Suppressor macrophage treated with lipopolysaccharide for 4 hours (primary cell): ENCODE data around the gene DLX2.
A peak's percentile ranks its signal among the peaks of the same experiment; 100 is the strongest.

Experiments
- DNase-seq: peaks from one replicate; pipeline ENCODE4 v3.0.0-alpha.2; 2020

The DLX2 gene

DNA sequence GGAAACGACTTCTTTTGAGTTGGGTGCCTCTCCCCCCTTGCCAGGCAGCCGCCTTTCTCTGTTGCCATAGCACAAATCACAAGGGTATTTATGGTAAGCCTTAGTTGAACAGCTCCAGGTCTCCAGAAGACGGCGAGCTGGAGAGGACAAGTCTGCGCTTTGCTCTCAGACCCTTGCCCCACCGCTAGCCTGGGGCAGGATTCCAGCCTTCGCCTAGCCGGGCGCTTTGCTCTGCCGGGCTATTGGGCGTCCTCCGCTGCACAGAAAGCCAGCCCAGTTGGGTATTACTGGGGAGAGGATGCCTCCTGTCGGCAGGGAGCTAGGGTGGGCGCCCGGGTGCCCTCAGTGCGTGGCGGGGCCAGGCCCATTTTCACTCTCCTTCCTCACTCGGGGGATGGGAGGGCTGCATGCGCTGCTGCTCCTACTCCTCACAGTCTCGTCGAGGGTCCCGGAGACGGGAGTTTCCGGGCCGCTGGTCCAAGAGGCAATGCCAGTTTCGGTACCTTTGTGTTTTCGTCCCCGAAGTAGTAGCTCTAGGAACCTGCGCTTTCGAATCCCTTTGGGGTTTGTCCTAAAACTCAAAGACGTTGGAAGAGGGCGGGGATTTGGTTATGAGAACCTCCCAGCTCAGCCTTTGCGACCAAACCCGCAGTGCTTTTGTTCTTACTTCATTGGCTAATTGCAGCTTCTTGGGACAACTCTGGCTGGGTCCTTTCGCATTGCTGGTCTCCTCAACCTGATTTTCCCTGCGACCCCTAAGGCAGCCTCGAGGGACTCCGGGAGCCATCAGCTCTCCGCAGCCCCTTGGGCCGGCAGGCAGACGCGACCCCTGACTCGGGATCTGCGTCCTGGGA, 3.6 kb upstream of the DLX2 start:
- DNase-seq: peak; percentile 56

DNA sequence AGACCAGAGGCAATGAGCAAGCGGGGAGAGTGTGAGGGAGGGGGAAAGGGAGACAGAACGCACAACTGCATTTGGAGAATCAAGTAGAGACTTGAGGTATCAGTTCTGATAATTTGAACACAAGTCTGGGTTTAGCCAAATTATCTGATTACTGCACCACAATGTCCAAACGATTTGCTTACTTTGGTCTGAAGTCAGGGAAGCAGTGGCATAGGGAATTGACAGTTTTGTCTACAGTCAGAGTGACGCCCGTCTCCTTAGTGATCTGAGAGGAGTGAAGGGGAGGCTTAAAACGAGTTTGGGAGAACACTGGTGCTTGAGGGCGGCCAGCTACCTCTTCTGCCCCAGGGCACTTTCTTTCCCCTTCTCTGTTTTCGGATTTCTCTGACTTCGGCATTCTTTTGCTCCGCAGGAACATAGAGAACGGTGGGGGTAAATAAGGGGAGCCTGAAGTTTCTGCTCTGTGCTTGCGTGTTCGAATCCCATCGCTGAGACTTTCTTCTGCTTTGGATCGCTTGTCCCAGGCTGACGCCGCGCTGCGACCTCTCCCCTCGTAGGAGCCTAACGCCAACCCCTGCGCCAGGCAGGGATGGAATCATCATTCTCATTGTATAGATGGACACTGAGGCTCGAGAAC, 2.9 kb upstream of the DLX2 start:
- no peak for DNase-seq

DNA sequence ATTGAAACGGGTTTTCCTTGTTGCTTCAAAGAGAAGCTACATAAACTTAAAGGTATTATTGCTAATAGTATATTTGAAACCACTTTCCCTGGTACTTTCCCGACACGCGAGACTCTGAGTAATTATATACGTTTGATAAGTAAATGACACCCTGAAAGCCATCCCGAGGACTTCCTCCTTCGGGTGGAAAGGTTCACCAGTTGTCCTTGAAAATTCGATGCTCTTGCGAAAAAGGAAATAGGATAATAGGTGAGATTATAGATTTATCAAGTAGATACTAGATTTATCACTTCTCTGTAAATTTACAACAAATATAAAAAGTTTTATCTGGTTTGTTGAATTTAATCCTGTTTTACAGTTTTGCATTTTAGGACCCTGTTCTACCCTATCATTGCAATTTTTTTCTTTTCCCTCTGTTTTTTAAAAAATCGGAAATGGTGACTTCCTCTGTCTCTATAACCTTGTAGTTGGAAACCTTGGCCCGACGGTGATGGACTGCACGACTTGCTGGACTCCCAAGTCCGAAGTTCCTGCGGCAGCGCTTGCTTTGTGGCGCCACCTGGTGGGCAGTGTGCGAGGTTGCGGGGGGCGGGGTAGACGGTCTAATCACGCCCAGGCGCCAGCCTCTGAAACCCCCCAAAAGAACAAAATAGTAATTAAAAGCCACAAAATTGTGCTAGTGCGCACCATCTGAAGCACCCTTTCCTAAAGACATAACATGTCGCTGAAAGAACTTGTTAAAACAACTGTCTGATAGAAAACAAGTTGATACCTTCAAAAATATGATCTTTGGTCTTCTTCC, 972 bp upstream of the DLX2 start:
- DNase-seq: peak; percentile 91

DNA sequence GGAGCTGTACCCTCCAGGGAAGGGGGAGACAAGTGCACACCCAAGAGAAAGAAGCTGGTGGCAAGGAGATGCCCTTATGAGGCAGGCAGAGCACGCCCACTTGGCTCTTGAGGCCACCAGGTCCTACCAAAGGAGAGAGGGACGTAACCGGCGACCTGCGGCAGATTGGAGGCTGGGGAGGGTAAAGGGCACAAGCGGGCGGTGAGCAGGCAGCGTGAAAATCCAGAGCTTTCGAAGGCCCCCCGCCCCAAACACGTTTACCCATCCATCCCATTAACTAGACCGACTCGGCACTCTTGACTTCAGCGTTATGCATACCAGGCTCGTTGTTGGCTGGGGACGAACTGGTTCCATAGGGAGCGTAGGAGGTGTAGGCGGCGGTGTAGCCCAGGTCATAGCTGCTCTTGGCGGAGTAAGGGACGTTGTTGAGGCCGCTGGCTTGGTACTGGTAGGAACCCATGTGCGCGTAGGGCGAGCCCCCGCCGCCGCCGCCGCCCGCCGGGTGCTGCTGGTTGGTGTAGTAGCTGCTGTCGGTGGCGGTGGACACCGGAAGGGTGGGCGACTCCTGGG, 794 bp downstream of the DLX2 start:
- DNase-seq: no peak

DNA sequence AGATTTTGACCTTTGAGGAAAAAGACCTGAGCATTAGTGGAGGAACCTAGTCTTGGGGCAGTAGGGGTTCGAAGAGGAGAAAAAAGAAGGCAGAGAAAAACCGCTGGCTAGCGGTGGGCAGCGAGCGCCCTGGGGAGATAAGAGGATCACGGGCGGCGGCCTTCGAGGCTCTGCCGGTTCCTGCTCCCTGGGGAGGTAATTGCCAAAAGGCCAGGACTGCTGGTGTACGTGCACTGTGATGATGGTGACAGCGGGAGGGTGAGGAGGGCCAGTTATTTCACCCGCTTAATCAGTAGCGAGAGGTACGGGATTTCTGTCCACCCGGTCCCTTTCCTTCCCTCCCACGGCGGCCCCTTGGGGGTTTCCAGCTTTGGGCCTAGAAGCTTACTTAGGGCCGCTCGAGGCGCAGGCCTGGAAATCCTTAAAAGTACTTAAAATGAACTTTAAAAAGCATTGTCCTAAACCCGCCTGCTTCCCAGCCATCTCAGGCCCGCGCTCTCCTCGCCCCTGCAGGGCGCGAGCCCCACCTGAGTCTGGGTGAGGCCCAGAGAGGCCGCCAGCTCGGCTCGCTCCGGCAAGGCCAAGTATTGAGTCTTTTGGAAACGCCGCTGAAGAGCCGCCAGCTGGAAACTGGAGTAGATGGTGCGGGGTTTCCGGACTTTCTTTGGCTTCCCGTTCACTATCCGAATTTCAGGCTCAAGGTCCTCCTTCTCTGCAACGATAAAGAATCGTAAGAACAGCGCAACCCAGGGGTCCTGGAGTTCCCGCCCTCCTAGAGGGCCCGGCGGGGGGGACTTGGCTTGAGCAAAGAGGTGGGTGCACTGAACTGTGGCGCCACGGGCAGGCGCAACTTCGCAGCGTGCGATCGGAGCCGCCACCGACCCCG, 1.5 kb downstream of the DLX2 start:
- DNase-seq: no peak

DNA sequence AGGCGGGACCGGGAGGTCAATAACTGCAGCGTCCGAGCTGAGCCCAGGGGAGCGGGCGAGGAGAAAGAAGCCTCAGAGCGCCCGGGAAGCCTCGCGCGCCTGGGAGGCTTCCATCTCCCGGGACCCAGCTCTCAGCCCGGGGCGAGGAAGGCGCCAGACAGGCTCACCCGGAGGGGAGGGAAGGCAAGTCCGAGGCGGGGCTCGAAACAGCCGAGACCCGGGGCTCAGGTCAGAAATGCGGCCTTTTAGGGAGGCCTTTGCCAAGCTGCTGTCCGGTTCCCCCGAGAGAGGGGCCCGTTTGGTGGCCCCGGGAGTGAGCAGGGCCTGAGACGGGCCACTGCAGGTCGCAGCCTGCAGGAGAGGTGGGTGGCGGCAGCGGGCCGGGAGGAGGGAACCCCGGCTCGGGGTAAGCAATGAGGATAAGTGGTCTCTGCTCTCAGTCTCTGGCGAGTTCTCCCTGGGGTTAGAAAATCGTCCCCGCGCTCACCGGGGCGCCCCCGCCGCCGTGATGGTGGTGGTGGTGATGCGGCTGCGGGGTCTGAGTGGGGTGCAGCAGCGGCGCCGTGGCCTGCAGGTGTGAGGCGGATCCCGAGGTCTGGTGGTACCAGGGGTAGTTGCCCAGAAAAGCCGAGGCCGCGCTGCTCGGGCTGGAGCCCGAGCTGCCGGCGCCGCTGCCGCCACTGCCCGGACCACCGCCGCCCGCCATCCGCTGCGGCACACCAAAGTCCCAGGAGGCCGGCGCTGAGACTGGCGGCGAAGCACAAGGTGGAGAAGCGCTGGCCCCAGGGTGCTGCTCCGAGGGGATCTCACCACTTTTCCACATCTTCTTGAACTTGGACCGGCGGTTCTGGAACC, 2.4 kb downstream of the DLX2 start:
- no peak for DNase-seq

DNA sequence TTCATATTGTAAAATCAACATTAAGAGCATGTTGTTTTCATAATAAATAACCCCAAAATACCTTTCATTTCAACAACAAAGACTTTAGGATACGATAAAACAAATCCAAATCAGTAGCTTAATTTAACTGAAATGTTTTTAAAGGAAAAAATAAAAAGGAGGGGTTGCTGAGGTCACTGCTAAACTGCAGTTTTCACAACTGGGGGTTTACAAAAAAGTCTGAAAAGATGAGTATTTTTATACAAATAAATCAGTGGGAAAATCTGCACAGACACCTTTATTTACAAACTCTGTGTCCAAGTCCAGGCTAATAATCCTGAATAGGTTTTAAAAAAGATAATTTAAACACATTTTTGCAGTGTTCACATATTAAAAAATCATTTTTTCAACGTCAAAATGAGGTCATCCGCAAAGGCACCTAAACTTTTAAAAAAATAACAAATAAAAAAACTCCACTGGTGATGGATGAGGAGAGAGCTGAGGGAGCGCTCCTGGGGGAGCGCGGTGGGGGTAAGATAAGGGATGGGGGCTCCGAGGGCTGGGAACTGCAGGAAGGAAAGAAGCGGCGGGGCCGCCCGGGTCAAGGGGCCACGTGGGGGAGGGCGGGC, 3.1 kb downstream of the DLX2 start:
- DNase-seq: no peak

DNA sequence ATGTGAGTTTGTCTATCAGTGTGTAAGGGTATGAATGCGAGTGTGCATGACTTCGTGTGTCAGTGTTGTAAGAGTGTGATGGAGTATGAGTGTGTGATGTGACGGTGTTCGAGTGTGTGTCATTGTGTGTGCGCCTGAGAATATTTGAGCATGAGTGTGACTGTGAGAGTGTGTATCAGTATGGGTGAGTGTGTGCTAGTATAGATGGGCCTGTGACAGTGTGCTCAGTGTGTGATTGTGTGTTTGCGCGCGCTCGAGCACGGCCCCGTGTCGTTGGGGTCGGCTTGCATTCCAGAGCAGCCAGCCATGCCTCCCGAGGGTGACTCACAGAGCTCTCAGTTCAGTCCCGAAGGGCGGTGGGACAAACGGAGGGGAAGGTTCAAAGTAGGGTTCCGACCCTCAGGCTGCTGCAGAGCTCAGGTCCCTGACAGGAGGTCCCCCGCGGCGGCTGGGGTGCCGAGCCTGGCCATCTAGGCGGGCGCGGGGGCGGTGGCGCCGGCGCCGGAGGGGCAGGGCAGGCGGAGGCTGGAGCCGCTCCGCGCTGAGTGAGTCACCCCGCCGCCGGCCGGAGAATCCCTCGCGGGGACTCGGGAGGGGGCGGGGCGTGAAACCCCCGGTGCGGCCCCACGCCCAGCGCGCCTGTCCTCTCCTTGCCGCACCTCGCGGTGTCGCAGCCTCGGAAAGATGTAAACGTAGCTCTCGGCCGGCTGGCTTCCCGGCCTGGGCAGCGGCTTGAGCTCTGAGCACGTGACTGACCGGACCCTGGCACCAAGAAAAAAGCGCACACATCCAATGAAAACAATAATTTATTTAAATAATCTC, 3.8 kb downstream of the DLX2 start:
- DNase-seq: peak; percentile 70

DNA sequence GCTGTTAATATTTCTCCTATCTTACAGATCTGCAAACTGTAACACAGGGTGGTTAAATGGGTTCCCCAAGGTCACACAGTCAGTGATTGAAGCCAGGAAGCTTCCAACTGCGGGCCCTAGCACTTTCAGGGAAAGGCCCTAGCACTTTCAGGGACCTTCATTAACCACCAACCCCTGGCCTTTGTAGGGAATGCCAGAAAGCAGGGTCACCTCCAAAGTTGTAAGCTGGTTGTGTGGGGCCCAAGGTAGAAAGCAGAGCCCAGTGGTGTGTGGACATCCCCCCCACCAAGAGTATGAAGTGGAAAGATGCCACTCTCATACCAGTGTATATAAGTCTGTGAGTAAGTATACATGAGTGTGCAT, 4.4 kb downstream of the DLX2 start:
- DNase-seq: no peak

DNA sequence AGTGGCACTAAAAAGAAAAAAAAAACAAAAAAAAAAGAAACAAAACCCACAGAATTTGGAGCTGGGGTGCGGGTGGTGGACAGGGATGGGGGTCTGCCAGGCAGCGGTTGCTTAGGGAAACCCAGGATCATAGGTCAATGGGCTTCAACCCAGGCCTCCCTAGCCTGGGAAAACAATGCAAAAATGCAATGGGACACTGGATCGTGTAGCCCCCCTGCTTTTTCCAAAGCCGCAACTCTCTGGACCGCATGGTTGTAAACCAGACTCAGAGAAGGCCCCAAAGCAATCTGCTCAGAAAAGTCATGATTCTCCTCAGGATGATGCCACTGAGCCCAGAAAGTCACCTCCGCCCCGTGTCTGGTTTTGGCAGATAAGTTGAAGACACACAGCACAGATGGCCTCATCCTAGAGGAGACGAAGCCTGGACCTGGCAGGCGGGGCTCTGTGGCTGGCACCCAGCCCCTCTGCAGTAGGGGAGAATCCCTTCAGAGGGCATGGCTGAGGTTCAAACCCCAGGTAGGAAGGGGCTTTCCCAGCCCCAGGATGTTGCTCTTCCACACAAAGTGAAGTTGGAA, 5.1 kb downstream of the DLX2 start:
- no peak for DNase-seq

DNA sequence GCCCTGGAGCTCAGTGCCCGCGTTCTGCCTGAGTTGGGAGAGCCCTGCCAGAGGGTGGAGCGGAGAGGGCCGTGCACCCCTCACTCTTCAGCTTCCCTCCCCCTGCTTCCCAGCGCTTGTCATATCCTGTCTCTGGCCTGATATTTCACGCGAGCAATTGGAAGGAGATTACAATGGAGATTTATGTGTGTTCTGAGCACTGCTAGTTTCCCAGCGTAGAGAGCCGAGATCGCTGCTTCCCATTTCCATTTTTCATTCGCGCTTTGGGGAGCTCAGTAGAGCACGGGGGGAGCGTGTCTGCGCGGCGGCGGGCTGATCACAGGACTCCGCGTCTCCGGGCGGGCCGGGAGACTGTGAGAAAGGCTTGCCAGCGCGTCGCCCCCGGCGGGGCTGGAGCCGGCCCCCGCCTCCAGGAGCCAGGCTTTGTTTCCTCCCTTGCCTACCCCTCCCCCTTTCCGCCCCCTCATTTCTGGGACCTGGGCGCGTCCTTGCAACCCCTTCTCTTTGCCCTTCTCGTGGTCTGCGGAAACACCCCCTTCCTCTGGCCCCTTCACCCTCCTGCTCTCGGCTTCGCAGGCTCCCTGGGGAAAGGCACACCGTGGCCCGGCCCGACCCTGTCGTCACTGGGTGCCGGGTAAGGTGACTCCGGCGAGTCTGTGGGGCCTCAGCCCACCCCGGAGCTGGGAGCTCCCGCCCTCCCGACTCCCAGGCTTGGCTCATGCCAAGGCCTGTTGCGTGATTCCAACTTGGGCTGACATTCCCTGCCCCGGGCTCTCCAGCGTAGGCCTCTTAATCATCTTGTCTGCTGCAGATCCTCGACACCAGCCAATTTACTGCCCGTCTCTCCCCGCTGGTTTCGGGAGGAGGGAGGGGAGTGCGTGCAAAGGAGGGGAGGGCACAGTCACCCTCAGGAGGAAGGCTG, 5.8 kb downstream of the DLX2 start:
- no peak for DNase-seq

- DNase-seq: no peak
Measured at GRCh38 chr2:172095905-172096625, 6.6 kb downstream of the DLX2 start.

DNA sequence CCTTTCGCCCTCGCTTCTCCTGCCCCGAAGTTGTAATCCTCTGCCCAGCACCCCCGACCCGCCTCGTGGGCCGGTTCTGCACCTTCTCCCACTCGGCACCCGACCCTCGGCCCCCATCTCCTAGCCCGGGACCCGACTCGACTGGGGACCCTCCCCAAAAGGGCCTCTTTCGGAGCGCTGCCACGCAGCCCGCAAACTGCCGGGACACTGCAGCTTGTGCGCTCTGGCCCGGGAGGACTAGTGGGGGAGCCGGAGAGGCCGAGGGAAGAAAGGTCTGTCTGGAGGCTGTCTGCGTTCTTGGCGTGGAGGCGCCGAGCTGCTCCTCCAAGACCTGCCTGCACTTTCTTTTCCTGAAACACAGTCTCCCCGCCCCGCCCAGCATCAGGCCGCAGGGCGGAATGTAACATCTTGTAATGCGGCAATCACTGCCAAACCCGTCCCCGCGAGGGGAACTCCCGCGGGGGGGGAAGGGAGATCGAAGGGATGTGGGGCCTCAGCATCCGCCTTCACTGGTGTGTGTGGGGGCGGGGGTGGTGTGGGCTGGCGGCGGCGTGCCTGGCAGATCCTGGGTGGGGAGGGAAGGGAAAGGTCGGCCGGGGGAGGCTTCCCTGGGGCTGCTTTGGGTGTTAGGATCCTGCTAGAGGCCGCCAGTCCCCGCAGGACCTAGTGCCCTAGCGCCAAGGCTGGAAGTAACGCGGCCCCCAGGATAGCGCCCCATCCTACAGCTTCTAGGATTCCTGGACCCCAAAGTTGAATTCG, 7.4 kb downstream of the DLX2 start:
- DNase-seq: peak; percentile 77

- DNase-seq: no peak
Measured at GRCh38 chr2:172094294-172095145, 8.2 kb downstream of the DLX2 start.

- no peak for DNase-seq
Measured at GRCh38 chr2:172093416-172094293, 9.0 kb downstream of the DLX2 start.
